ENCODE data around the gene NPVF.

- TF ChIP-seq, protein P1, sequence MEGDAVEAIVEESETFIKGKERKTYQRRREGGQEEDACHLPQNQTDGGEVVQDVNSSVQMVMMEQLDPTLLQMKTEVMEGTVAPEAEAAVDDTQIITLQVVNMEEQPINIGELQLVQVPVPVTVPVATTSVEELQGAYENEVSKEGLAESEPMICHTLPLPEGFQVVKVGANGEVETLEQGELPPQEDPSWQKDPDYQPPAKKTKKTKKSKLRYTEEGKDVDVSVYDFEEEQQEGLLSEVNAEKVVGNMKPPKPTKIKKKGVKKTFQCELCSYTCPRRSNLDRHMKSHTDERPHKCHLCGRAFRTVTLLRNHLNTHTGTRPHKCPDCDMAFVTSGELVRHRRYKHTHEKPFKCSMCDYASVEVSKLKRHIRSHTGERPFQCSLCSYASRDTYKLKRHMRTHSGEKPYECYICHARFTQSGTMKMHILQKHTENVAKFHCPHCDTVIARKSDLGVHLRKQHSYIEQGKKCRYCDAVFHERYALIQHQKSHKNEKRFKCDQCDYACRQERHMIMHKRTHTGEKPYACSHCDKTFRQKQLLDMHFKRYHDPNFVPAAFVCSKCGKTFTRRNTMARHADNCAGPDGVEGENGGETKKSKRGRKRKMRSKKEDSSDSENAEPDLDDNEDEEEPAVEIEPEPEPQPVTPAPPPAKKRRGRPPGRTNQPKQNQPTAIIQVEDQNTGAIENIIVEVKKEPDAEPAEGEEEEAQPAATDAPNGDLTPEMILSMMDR (IDR thresholded peaks at IDR 0.05): no peak
- TF ChIP-seq POLR2A (IDR thresholded peaks at IDR 0.05): no peak
Observed at GRCh38 chr7:25272265-25272664, 44.0 kb upstream of the NPVF start.
